ENCODE measurements around the gene TGFBR2.
"Not testable (repeated sequence)": the region's sequence is repeated elsewhere in the genome, so short reads cannot be mapped to it uniquely, and the experiment has no call there.

The TGFBR2 gene

GRCh38 chr3:30618526-30618925 is 12.1 kb downstream of the TGFBR2 start:
- DNase-seq, result no peak
- peak overlapping the region; percentile 96 for H3K27ac Mint-ChIP-seq
- peaks cover 5% of the 10 kb centered on the region for H3K9me3 Mint-ChIP-seq
- H3K27me3 Mint-ChIP-seq, result no peaks in the 10 kb centered on the region
- H3K4me3 Mint-ChIP-seq, result peak overlapping the region; percentile 60
- CTCF ChIA-PET, result interaction anchor here (0.9 to 1.6 kb wide), 2 partner anchors 25 to 75 kb away, joined by 3 to 5 read pairs; no protein-coding TSS in a partner anchor
- peaks cover 96% of the 10 kb centered on the region for H3K4me1 Mint-ChIP-seq
- peaks cover 72% of the 10 kb centered on the region for H3K36me3 Mint-ChIP-seq

GRCh38 chr3:30619318-30619717 is 12.9 kb downstream of the TGFBR2 start:
- Mint-ChIP-seq H3K9me3 (peaks cover 5% of the 10 kb centered on the region), H3K4me3 (peak overlapping the region; percentile 73), H3K36me3 (peaks cover 72% of the 10 kb centered on the region), H3K27ac (peak overlapping the region; percentile 96), H3K27me3 (no peaks in the 10 kb centered on the region), H3K4me1 (peaks cover 96% of the 10 kb centered on the region)
- CTCF ChIA-PET, result interaction anchor here (1.5 to 2.5 kb wide), 2 partner anchors 10 to 39 kb away, joined by 4 to 14 read pairs; no protein-coding TSS in a partner anchor
- DNase-seq, result no peak

- Mint-ChIP-seq H3K4me3 (peak overlapping the region; percentile 73), H3K36me3 (peaks cover 76% of the 10 kb centered on the region), H3K9me3 (peaks cover 5% of the 10 kb centered on the region), H3K27me3 (no peaks in the 10 kb centered on the region), H3K27ac (peak overlapping the region; percentile 96), H3K4me1 (peaks cover 95% of the 10 kb centered on the region)
- CTCF ChIA-PET, result interaction anchor here (1.5 to 2.5 kb wide), 2 partner anchors 9 to 38 kb away, joined by 4 to 14 read pairs; no protein-coding TSS in a partner anchor
- DNase-seq, result no peak
Observed at GRCh38 chr3:30620402-30621360, 14.3 kb downstream of the TGFBR2 start.

- Mint-ChIP-seq H3K9me3 (peaks cover 5% of the 10 kb centered on the region), H3K27ac (peak overlapping the region; percentile 70), H3K36me3 (peaks cover 81% of the 10 kb centered on the region), H3K4me3 (no peak overlapping the region), H3K4me1 (peaks cover 95% of the 10 kb centered on the region), H3K27me3 (no peaks in the 10 kb centered on the region)
- DNase-seq, result no peak
- CTCF ChIA-PET, result interaction anchor here (1.7 to 2.5 kb wide), 2 partner anchors 8 to 36 kb away, joined by 3 to 14 read pairs; no protein-coding TSS in a partner anchor
Observed at GRCh38 chr3:30621576-30621975, 15.2 kb downstream of the TGFBR2 start.

GRCh38 chr3:30622047-30622545 is 15.7 kb downstream of the TGFBR2 start:
- Mint-ChIP-seq H3K27ac (peak overlapping the region; percentile 70), H3K9me3 (peaks cover 5% of the 10 kb centered on the region), H3K27me3 (no peaks in the 10 kb centered on the region), H3K36me3 (peaks cover 84% of the 10 kb centered on the region), H3K4me3 (peak overlapping the region; percentile 41), H3K4me1 (peaks cover 95% of the 10 kb centered on the region)
- CTCF ChIA-PET, result interaction anchor here (1.7 kb wide), 1 partner anchor 36 kb away, joined by 3 read pairs; no protein-coding TSS in a partner anchor
- no peak for DNase-seq

- peaks cover 97% of the 10 kb centered on the region for H3K4me1 Mint-ChIP-seq
- DNase-seq, result no peak
- peak overlapping the region; percentile 70 for H3K27ac Mint-ChIP-seq
- peak overlapping the region; percentile 44 for H3K4me3 Mint-ChIP-seq
- H3K36me3 Mint-ChIP-seq, result peaks cover 79% of the 10 kb centered on the region
- CTCF ChIA-PET, result interaction anchor here (1.3 to 1.7 kb wide), 2 partner anchors 16 to 35 kb away, joined by 3 to 4 read pairs; partner anchors contain the start of gene TGFBR2
- H3K9me3 Mint-ChIP-seq, result peaks cover 5% of the 10 kb centered on the region
- no peaks in the 10 kb centered on the region for H3K27me3 Mint-ChIP-seq
Observed at GRCh38 chr3:30622790-30623189, 16.4 kb downstream of the TGFBR2 start.

- H3K4me3 Mint-ChIP-seq, result peak overlapping the region; percentile 44
- H3K36me3 Mint-ChIP-seq, result peaks cover 76% of the 10 kb centered on the region
- CTCF ChIA-PET, result interaction anchor here (1.3 to 1.7 kb wide), 2 partner anchors 17 to 35 kb away, joined by 3 to 4 read pairs; partner anchors contain the start of gene TGFBR2
- H3K9me3 Mint-ChIP-seq, result peaks cover 5% of the 10 kb centered on the region
- no peak for DNase-seq
- peak overlapping the region; percentile 70 for H3K27ac Mint-ChIP-seq
- H3K27me3 Mint-ChIP-seq, result no peaks in the 10 kb centered on the region
- peaks cover 97% of the 10 kb centered on the region for H3K4me1 Mint-ChIP-seq
Observed at GRCh38 chr3:30623351-30623750, 16.9 kb downstream of the TGFBR2 start.

GRCh38 chr3:30624480-30624879 is 18.1 kb downstream of the TGFBR2 start:
- Mint-ChIP-seq H3K4me1 (peaks cover 97% of the 10 kb centered on the region), H3K27ac (peak overlapping the region; percentile 71), H3K36me3 (peaks cover 69% of the 10 kb centered on the region)
- CTCF ChIA-PET, result interaction anchor here (1.0 kb wide), 2 partner anchors 17 to 65 kb away, joined by 3 to 4 read pairs; no protein-coding TSS in a partner anchor
- not testable (repeated sequence) for H3K27me3 Mint-ChIP-seq, DNase-seq, H3K4me3 Mint-ChIP-seq, H3K9me3 Mint-ChIP-seq

GRCh38 chr3:30625541-30626438 is 19.4 kb downstream of the TGFBR2 start:
- CTCF ChIA-PET, result no interaction called here
- Mint-ChIP-seq H3K36me3 (peaks cover 67% of the 10 kb centered on the region), H3K4me3 (no peak overlapping the region), H3K4me1 (peaks cover 97% of the 10 kb centered on the region), H3K9me3 (no peaks in the 10 kb centered on the region), H3K27me3 (no peaks in the 10 kb centered on the region), H3K27ac (peak overlapping the region; percentile 75)
- no peak for DNase-seq

GRCh38 chr3:30626443-30627180 is 20.2 kb downstream of the TGFBR2 start:
- Mint-ChIP-seq H3K27ac (peak overlapping the region; percentile 75), H3K9me3 (no peaks in the 10 kb centered on the region), H3K4me3 (no peak overlapping the region), H3K36me3 (peaks cover 60% of the 10 kb centered on the region), H3K27me3 (no peaks in the 10 kb centered on the region), H3K4me1 (peaks cover 97% of the 10 kb centered on the region)
- no peak for DNase-seq
- CTCF ChIA-PET, result interaction anchor here (1.1 kb wide), 1 partner anchor 20 kb away, joined by 5 read pairs; the partner anchor contains the start of gene TGFBR2

GRCh38 chr3:30628205-30628900 is 22.0 kb downstream of the TGFBR2 start:
- no peak for DNase-seq
- Mint-ChIP-seq H3K27ac (peak overlapping the region; percentile 99), H3K36me3 (peaks cover 59% of the 10 kb centered on the region)

GRCh38 chr3:30628901-30629590 is 22.6 kb downstream of the TGFBR2 start:
- Mint-ChIP-seq H3K9me3 (no peaks in the 10 kb centered on the region), H3K27me3 (no peaks in the 10 kb centered on the region), H3K36me3 (peaks cover 54% of the 10 kb centered on the region), H3K4me3 (peak overlapping the region; percentile 19), H3K27ac (peak overlapping the region; percentile 99), H3K4me1 (peaks cover 97% of the 10 kb centered on the region)
- CTCF ChIA-PET, result interaction anchor here (0.6 to 2.6 kb wide), 24 partner anchors 9 to 587 kb away, joined by 3 to 14 read pairs (median 5); no protein-coding TSS in a partner anchor
- DNase-seq, result peak; percentile 48

More at GRCh38 chr3:30628205-30628900, 22.0 kb downstream of the TGFBR2 start:
- Mint-ChIP-seq H3K4me3 (peak overlapping the region; percentile 19), H3K4me1 (peaks cover 97% of the 10 kb centered on the region), H3K27me3 (no peaks in the 10 kb centered on the region), H3K9me3 (no peaks in the 10 kb centered on the region)
- CTCF ChIA-PET, result interaction anchor here (0.7 to 2.6 kb wide), 20 partner anchors 8 to 586 kb away, joined by 3 to 14 read pairs (median 6); no protein-coding TSS in a partner anchor

Measured in activated naive CD4-positive, alpha-beta T cell treated with anti-CD3 and anti-CD28 coated beads, Interleukin-2, amount 10 ng/mL, durations not matched to agents 7 days and 5 days (primary cell).